ENCODE measurements around the gene GHRH. TPM values are rescaled to one million over a fixed set of nuclear protein-coding genes. Genes with fewer than 3 reads are reported as not detected.

GHRH gene
- total RNA-seq, 2 experiments from 2014 or later = not detected

DNA sequence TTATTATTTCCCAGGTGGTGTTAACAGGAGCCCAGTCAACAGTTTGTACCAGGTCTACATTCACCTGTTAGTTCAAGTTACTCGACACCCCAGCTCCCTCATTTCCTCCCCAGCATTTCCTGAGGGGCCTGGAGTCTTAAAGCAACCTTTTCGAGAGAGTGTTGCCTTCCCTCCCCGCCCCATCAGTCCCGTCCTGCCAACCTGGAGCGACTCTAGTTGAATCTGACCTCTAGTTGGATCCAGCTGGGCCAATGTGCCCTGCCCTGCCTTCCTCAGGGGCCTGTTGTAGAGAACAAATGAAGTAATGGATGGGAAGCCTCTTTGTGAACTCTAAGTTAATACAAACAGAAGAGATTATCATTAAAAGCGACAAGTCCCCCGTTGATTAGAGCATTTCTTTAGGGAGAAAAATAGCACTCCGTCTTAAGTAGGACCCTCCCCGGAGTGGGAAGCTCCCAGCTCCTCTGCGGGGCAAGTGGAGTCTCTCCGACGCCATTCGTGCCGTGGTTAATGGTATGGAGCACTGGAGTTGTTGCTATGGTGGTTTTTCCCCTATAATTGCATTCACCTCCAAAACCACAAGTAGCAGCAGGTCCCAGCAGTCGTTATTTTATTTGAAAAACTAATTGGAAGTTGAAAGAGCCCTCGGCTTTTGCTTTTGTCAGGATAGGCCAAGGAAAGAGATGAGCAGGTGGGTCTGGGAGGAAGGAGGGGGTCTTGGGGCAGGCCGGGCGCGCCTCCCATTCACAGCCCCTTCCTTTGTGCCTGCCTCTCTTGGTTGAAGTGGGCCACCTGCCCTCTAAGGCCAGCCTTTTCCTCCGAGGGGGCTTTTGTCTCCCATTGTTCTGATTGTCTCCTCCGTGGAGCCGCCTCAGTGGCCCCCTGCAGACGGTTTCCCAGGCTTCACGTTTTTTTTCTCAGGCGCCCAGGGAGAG lies 16.1 kb downstream of the GHRH start:
- POLR2A ChIA-PET = no interaction called here
- Histone ChIP-seq H4K20me1 (ENCODE audit: insufficient read depth, low read length) (no peaks in the 10 kb centered on the region), H3K27ac (ENCODE audit: low read depth, low read length, poor library complexity, severe bottlenecking) (no peak overlapping the region), H3K4me2 (ENCODE audit: low read length) (no peak overlapping the region), H3K4me3 (ENCODE audit: low read depth, low read length, poor library complexity, severe bottlenecking) (no peak overlapping the region), H3K4me1 (ENCODE audit: insufficient read depth, low read length, poor library complexity, severe bottlenecking) (no peaks in the 10 kb centered on the region), H2AFZ (ENCODE audit: low read length) (no peak overlapping the region), H3K36me3 (ENCODE audit: insufficient read depth, low read length) (peaks cover 37% of the 10 kb centered on the region), H3K79me2 (ENCODE audit: insufficient read depth, low read depth, low read length) (no peaks in the 10 kb centered on the region), H3K9me2 (ENCODE audit: insufficient read depth, low read length) (no peaks in the 10 kb centered on the region), H3K9me3 (ENCODE audit: low read length) (no peaks in the 10 kb centered on the region)
- no TSS peak for BruUV-seq (replicated peaks)
- DNase-seq (ENCODE audit: low spot score) = no peak
- intact Hi-C loops (cut with micrococcal nuclease; ENCODE audit: unreplicated experiment) = no loop called here
- CTCF ChIA-PET (ENCODE audit: unreplicated experiment) = no interaction called here
- TF ChIP-seq EZH2phosphoT487 (IDR thresholded peaks at IDR 0.05; ENCODE audit: borderline replicate concordance, low read depth, low read length) = no peak
- TF ChIP-seq, protein P1, sequence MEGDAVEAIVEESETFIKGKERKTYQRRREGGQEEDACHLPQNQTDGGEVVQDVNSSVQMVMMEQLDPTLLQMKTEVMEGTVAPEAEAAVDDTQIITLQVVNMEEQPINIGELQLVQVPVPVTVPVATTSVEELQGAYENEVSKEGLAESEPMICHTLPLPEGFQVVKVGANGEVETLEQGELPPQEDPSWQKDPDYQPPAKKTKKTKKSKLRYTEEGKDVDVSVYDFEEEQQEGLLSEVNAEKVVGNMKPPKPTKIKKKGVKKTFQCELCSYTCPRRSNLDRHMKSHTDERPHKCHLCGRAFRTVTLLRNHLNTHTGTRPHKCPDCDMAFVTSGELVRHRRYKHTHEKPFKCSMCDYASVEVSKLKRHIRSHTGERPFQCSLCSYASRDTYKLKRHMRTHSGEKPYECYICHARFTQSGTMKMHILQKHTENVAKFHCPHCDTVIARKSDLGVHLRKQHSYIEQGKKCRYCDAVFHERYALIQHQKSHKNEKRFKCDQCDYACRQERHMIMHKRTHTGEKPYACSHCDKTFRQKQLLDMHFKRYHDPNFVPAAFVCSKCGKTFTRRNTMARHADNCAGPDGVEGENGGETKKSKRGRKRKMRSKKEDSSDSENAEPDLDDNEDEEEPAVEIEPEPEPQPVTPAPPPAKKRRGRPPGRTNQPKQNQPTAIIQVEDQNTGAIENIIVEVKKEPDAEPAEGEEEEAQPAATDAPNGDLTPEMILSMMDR (conservative IDR thresholded peaks at IDR 0.05; ENCODE audit: low read length) = no peak

DNA sequence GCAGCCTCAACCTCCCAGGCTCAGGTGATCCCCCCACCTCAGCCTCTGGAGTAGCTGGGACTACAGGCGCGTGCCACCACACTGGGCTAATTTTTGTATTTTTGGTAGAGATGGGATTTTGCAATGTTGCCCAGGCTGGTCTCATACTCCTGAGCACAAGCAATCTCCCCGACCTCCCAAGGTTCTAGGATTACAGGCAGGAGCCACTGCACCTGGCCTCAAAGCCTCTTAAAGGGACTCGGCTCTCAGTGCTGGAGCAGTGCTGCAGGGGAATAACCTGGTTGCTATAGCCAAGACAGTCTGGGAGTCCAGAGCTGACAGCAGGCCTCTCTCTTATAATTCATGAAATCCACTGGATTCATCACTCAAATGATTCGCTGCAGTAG lies 17.0 kb downstream of the GHRH start:
- Histone ChIP-seq H3K4me2 (ENCODE audit: low read length) (no peak overlapping the region), H3K4me1 (ENCODE audit: insufficient read depth, low read length, poor library complexity, severe bottlenecking) (no peaks in the 10 kb centered on the region), H3K4me3 (ENCODE audit: low read depth, low read length, poor library complexity, severe bottlenecking) (no peak overlapping the region), H3K9me3 (ENCODE audit: low read length) (no peaks in the 10 kb centered on the region), H3K27ac (ENCODE audit: low read depth, low read length, poor library complexity, severe bottlenecking) (no peak overlapping the region), H3K36me3 (ENCODE audit: insufficient read depth, low read length) (peaks cover 46% of the 10 kb centered on the region), H3K9me2 (ENCODE audit: insufficient read depth, low read length) (no peaks in the 10 kb centered on the region), H4K20me1 (ENCODE audit: insufficient read depth, low read length) (no peaks in the 10 kb centered on the region), H2AFZ (ENCODE audit: low read length) (no peak overlapping the region), H3K79me2 (ENCODE audit: insufficient read depth, low read depth, low read length) (no peaks in the 10 kb centered on the region)
- ChIA-PET POLR2A (no interaction called here), CTCF (ENCODE audit: unreplicated experiment) (no interaction called here)
- intact Hi-C loops (cut with micrococcal nuclease; ENCODE audit: unreplicated experiment) = no loop called here
- no peak for DNase-seq (ENCODE audit: low spot score)
- TF ChIP-seq EZH2phosphoT487 (IDR thresholded peaks at IDR 0.05; ENCODE audit: borderline replicate concordance, low read depth, low read length) = no peak
- TF ChIP-seq, protein P1 (conservative IDR thresholded peaks at IDR 0.05; ENCODE audit: low read length) = no peak
- no TSS peak for BruUV-seq (replicated peaks)

DNA sequence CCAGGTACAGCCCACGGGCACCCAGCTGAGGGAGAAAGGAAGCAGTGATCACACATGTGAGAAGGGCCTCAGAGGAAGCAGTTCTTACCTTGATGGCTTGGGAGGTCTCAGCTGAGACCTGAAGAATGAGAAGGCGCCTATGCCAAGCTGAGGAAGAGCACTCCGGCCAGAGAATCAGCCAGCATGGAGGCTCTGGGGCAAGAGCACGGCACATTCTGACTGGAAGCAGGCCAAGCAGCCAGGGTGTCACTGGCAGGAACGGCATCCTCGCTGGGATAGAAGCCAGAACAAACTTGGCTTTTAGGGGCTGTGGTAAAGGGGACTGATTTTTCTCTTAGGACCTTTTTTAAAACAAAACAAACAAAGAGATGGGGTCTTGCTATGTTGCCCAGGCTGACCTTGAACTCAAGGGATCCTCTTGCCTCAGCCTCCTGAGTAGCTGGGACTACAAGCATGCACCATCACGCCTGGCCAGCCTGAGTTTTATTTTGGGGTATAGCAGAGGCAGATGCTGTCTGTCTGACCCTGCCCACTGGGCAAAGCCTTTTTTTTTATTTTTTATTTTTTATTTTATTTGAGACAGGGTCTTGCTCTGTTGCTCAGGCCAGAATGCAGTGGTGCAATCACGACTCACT lies 17.6 kb downstream of the GHRH start:
- H3K9me3 ChIP-seq (ENCODE audit: low read length) = no peaks in the 10 kb centered on the region
- no peaks in the 10 kb centered on the region for H3K4me1 ChIP-seq (ENCODE audit: insufficient read depth, low read length, poor library complexity, severe bottlenecking)
- no peaks in the 10 kb centered on the region for H3K9me2 ChIP-seq (ENCODE audit: insufficient read depth, low read length)
- peaks cover 51% of the 10 kb centered on the region for H3K36me3 ChIP-seq (ENCODE audit: insufficient read depth, low read length)
- ChIA-PET POLR2A (no interaction called here), CTCF (ENCODE audit: unreplicated experiment) (no interaction called here)
- H3K4me3 ChIP-seq (ENCODE audit: low read depth, low read length, poor library complexity, severe bottlenecking) = no peak overlapping the region
- intact Hi-C loops (cut with micrococcal nuclease; ENCODE audit: unreplicated experiment) = no loop called here
- H3K27ac ChIP-seq (ENCODE audit: low read depth, low read length, poor library complexity, severe bottlenecking) = no peak overlapping the region
- H3K79me2 ChIP-seq (ENCODE audit: insufficient read depth, low read depth, low read length) = no peaks in the 10 kb centered on the region
- no peaks in the 10 kb centered on the region for H4K20me1 ChIP-seq (ENCODE audit: insufficient read depth, low read length)
- no peak overlapping the region for H3K4me2 ChIP-seq (ENCODE audit: low read length)
- BruUV-seq (replicated peaks) = no TSS peak
- TF ChIP-seq EZH2phosphoT487 (IDR thresholded peaks at IDR 0.05; ENCODE audit: borderline replicate concordance, low read depth, low read length) = no peak
- TF ChIP-seq, protein P1 (conservative IDR thresholded peaks at IDR 0.05; ENCODE audit: low read length) = no peak
- no peak for DNase-seq (ENCODE audit: low spot score)
- H2AFZ ChIP-seq (ENCODE audit: low read length) = no peak overlapping the region
